ENCODE results near the gene ESRRA. TPM values are rescaled to one million over a fixed set of nuclear protein-coding genes. Genes with fewer than 3 reads are reported as not detected.
A peak's percentile ranks its signal among the peaks of the same experiment; 100 is the strongest.

Gene ESRRA
- total RNA-seq (100 to 1,000 TPM; 132 to 171 (median 141) TPM), polyA plus RNA-seq (199 TPM)
- long read RNA-seq, donor 1, transcript ESRRA-203 (7 exons, 2,218 nt) = minor isoform, 50 of 855 reads
- long read RNA-seq, donor 1, transcript ESRRA-201 (7 exons, 2,215 nt) = major isoform, 669 of 855 reads
- long read RNA-seq, donor 1, partial matches to known transcripts = 52 of 855 reads
- long read RNA-seq, donor 1, other reads (novel, unspliced or antisense) = 83 of 855 reads
- long read RNA-seq, donor 2, transcript ESRRA-203 (7 exons, 2,218 nt) = minor isoform, 33 of 629 reads
- long read RNA-seq, donor 2, transcript ESRRA-201 (7 exons, 2,215 nt) = major isoform, 493 of 629 reads
- long read RNA-seq, donor 2, partial matches to known transcripts = 26 of 629 reads
- long read RNA-seq, donor 2, other reads (novel, unspliced or antisense) = 76 of 629 reads
- long read RNA-seq, donor 3, transcript ESRRA-201 (7 exons, 2,215 nt) = major isoform, 95 of 153 reads
- long read RNA-seq, donor 3, partial matches to known transcripts = 41 of 153 reads
- long read RNA-seq, donor 3, other reads (novel, unspliced or antisense) = 13 of 153 reads
- long read RNA-seq, donor 4, transcript ESRRA-203 (7 exons, 2,218 nt) = minor isoform, 33 of 438 reads
- long read RNA-seq, donor 4, transcript ESRRA-201 (7 exons, 2,215 nt) = major isoform, 341 of 438 reads
- long read RNA-seq, donor 4, partial matches to known transcripts = 17 of 438 reads
- long read RNA-seq, donor 4, other reads (novel, unspliced or antisense) = 47 of 438 reads

- H3K4me1 ChIP-seq (ENCODE audit: control insufficient read depth, insufficient read depth, low read length) = peaks cover 10% of the 10 kb centered on the region
- peak within 1 kb of the TSS; percentile 59 for H3K4me3 ChIP-seq (ENCODE audit: low read length)
- H3K27me3 ChIP-seq (ENCODE audit: control insufficient read depth, insufficient read depth) = no peaks in the 10 kb centered on the region
- ATAC-seq (peak; percentile 92 to 93), DNase-seq (peak; percentile 100)
- no peaks in the 10 kb centered on the region for H3K9me3 ChIP-seq (ENCODE audit: control insufficient read depth, low read length)
- intact Hi-C loops (cut with DNase I) = no loop called here
- H3K27ac ChIP-seq (ENCODE audit: low read length) = peak within 1 kb of the TSS; percentile 83
- under 1% methylated on average over 81 of the region's 81 CpGs for WGBS
These were observed at the start of gene ESRRA for GRCh38 chr11:64305075-64305690. ESRRA (plus strand) TSS chr11:64305524; CDS start chr11:64307180, 1,656 bp downstream.

DNA sequence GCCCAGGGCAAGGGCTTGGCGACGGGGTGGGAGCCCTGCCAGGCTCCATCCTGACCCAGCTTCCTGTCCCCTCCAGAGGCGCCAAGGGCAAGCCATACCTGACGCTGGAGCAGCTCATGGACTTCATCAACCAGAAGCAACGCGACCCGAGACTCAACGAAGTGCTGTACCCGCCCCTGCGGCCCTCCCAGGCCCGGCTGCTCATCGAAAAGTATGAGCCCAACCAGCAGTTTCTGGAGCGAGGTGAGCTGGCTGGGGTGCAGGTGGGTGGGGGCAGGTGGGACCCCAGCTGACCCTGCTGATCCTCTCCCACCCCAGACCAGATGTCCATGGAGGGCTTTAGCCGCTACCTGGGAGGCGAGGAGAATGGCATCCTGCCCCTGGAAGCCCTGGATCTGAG lies 49.0 kb upstream of the ESRRA start:
- intact Hi-C loops (cut with DNase I) = no loop called here
- WGBS = 83% methylated on average over 15 of the region's 15 CpGs

DNA sequence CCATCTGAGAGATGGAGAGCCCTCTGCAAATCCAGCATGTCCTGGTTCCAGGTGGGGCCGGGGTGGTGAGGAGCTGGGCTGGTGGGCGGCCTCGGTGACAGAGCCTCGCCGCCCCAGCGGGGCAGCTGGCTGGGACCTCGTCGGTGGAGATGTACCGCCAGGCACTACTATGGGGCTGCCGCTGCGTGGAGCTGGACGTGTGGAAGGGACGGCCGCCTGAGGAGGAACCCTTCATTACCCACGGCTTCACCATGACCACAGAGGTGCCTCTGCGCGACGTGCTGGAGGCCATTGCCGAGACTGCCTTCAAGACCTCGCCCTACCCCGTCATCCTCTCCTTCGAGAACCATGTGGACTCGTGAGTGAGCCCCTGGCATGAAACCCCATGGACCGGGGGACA lies 47.0 kb upstream of the ESRRA start:
- Histone ChIP-seq H3K27ac (ENCODE audit: low read length) (no peak overlapping the region), H3K9me3 (ENCODE audit: control insufficient read depth, low read length) (no peaks in the 10 kb centered on the region), H3K4me1 (ENCODE audit: control insufficient read depth, insufficient read depth, low read length) (no peaks in the 10 kb centered on the region), H3K27me3 (ENCODE audit: control insufficient read depth, insufficient read depth) (no peaks in the 10 kb centered on the region), H3K4me3 (ENCODE audit: low read length) (no peak overlapping the region)
- no peak for DNase-seq
- WGBS = 90% methylated on average over 24 of the region's 24 CpGs
- intact Hi-C loops (cut with DNase I) = no loop called here
- ATAC-seq = no peak

More for the DNA sequence above, 49.0 kb upstream of the ESRRA start:
- Histone ChIP-seq H3K4me1 (ENCODE audit: control insufficient read depth, insufficient read depth, low read length) (no peaks in the 10 kb centered on the region), H3K4me3 (ENCODE audit: low read length) (no peak overlapping the region), H3K9me3 (ENCODE audit: control insufficient read depth, low read length) (no peaks in the 10 kb centered on the region), H3K27me3 (ENCODE audit: control insufficient read depth, insufficient read depth) (no peaks in the 10 kb centered on the region), H3K27ac (ENCODE audit: low read length) (no peak overlapping the region)
- ATAC-seq (no peak), DNase-seq (peak in 1 of 3 donors; percentile 47)

GRCh38 chr11:64258946-64259532 lies 46.3 kb upstream of the ESRRA start:
- H3K4me1 ChIP-seq (ENCODE audit: control insufficient read depth, insufficient read depth, low read length) = no peaks in the 10 kb centered on the region
- H3K9me3 ChIP-seq (ENCODE audit: control insufficient read depth, low read length) = no peaks in the 10 kb centered on the region
- no peak overlapping the region for H3K4me3 ChIP-seq (ENCODE audit: low read length)
- ATAC-seq (no peak), DNase-seq (peak in 1 of 3 donors; percentile 63)
- intact Hi-C loops (cut with DNase I) = no loop called here
- no peak overlapping the region for H3K27ac ChIP-seq (ENCODE audit: low read length)
- no peaks in the 10 kb centered on the region for H3K27me3 ChIP-seq (ENCODE audit: control insufficient read depth, insufficient read depth)
- 93% methylated on average over 32 of the region's 32 CpGs for WGBS

DNA sequence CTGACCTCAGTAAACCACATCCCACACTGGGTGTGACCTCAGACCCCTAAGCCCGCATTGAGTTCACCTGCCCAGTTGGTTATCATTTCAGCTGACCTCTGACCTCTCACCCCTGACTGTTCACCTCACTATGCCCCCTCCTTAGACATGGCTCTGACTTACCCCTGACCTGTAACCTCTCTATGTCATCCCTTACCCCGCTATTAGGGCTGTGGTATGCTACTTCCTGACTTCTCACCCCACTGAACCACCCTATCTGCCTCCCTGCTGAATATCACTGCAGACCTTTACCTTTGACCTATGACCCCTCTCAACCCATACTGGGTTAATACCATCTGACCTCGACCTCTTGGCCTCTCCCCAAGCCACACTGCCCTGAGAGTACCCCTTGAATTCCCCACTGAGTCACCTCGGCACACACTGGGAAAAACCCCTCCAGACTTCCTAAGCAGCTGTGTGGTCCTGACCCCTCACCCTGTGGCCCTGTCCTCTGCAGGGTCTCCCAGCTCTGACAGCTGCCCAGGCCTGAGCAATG lies 45.7 kb upstream of the ESRRA start:
- H3K4me3 ChIP-seq (ENCODE audit: low read length) = no peak overlapping the region
- 86% methylated on average over 4 of the region's 4 CpGs for WGBS
- no peaks in the 10 kb centered on the region for H3K9me3 ChIP-seq (ENCODE audit: control insufficient read depth, low read length)
- intact Hi-C loops (cut with DNase I) = no loop called here
- no peak for DNase-seq
- H3K4me1 ChIP-seq (ENCODE audit: control insufficient read depth, insufficient read depth, low read length) = no peaks in the 10 kb centered on the region
- H3K27me3 ChIP-seq (ENCODE audit: control insufficient read depth, insufficient read depth) = no peaks in the 10 kb centered on the region
- ATAC-seq = no peak
- H3K27ac ChIP-seq (ENCODE audit: low read length) = no peak overlapping the region

DNA sequence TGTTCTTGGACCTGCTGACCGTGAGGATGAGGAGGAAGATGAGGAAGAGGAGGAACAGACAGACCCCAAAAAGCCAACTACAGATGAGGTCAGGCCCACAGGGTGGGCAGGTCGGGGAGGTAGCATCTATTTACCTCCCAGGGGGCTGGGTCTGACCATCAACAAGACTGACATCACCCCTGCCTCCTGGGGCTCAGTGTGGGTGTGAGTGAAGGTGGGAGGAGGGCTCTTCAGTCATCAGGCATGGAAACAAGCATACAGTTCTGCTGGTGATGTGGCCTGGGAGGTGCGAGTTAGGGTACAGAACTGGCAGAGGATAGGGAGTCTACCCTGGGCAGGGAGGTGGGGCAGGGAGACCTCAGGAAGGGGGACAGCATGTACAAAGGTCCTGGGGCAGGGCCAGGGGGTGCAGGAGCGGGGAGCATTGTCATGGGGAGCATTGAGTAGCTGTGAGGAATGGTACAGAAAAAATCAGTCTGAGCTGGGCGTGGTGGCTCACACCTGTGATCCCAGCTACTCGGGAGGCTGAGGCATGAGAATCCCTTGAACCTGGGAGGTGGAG lies 45.1 kb upstream of the ESRRA start:
- no peak for DNase-seq
- ATAC-seq = no peak
- Histone ChIP-seq H3K4me1 (ENCODE audit: control insufficient read depth, insufficient read depth, low read length) (no peaks in the 10 kb centered on the region), H3K27ac (ENCODE audit: low read length) (no peak overlapping the region), H3K9me3 (ENCODE audit: control insufficient read depth, low read length) (no peaks in the 10 kb centered on the region), H3K4me3 (ENCODE audit: low read length) (no peak overlapping the region), H3K27me3 (ENCODE audit: control insufficient read depth, insufficient read depth) (no peaks in the 10 kb centered on the region)
- intact Hi-C loops (cut with DNase I) = no loop called here
- 98% methylated on average over 6 of the region's 6 CpGs for WGBS

GRCh38 chr11:64261556-64262080 lies 43.7 kb upstream of the ESRRA start:
- Histone ChIP-seq H3K4me3 (ENCODE audit: low read length) (no peak overlapping the region), H3K27me3 (ENCODE audit: control insufficient read depth, insufficient read depth) (no peaks in the 10 kb centered on the region), H3K9me3 (ENCODE audit: control insufficient read depth, low read length) (no peaks in the 10 kb centered on the region), H3K4me1 (ENCODE audit: control insufficient read depth, insufficient read depth, low read length) (no peaks in the 10 kb centered on the region), H3K27ac (ENCODE audit: low read length) (no peak overlapping the region)
- WGBS = 87% methylated on average over 18 of the region's 18 CpGs
- intact Hi-C loops (cut with DNase I) = no loop called here
- DNase-seq (no peak), ATAC-seq (no peak)

DNA sequence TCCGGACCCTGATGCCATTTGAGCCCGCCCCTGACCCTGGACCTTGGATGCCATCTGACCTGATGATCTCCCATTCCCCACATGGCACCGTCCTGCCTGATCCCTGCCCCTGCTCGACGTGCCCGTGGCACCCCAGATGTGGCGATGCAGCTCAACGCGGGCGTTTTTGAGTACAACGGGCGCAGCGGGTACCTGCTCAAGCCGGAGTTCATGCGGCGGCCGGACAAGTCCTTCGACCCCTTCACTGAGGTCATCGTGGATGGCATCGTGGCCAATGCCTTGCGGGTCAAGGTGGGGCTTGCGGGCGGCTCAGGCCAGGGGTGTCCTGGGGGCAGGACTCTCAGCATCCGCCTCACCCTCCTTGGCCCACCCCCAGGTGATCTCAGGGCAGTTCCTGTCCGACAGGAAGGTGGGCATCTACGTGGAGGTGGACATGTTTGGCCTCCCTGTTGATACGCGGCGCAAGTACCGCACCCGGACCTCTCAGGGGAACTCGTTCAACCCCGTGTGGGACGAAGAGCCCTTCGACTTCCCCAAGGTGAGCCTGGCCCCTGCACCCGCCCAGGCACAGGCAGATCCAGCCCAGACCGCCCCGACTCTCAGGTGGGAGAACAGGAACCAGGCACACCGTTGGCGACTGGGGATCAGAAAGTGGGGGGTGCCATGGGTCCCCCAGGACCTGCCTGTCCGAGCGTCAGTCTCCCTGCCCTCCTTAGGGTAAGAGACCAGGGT lies 42.9 kb upstream of the ESRRA start:
- Histone ChIP-seq H3K27me3 (ENCODE audit: control insufficient read depth, insufficient read depth) (no peaks in the 10 kb centered on the region), H3K4me3 (ENCODE audit: low read length) (no peak overlapping the region), H3K4me1 (ENCODE audit: control insufficient read depth, insufficient read depth, low read length) (no peaks in the 10 kb centered on the region), H3K9me3 (ENCODE audit: control insufficient read depth, low read length) (no peaks in the 10 kb centered on the region), H3K27ac (ENCODE audit: low read length) (no peak overlapping the region)
- DNase-seq (peak in 2 of 3 donors; percentile 52 to 67), ATAC-seq (no peak)
- WGBS = 93% methylated on average over 42 of the region's 42 CpGs
- intact Hi-C loops (cut with DNase I) = no loop called here

GRCh38 chr11:64263021-64263946 lies 42.0 kb upstream of the ESRRA start:
- intact Hi-C loops (cut with DNase I) = no loop called here
- peak in 2 of 3 donors; percentile 56 to 64 for DNase-seq
- WGBS = 80% methylated on average over 29 of the region's 29 CpGs

More at GRCh38 chr11:64263021-64263946, 42.0 kb upstream of the ESRRA start:
- no peak overlapping the region for H3K27ac ChIP-seq (ENCODE audit: low read length)
- H3K4me1 ChIP-seq (ENCODE audit: control insufficient read depth, insufficient read depth, low read length) = no peaks in the 10 kb centered on the region
- no peaks in the 10 kb centered on the region for H3K9me3 ChIP-seq (ENCODE audit: control insufficient read depth, low read length)
- no peak for ATAC-seq
- H3K4me3 ChIP-seq (ENCODE audit: low read length) = no peak overlapping the region
- no peaks in the 10 kb centered on the region for H3K27me3 ChIP-seq (ENCODE audit: control insufficient read depth, insufficient read depth)

All from right cardiac atrium (tissue), 5 donors.